HG02642 (cell line): ENCODE data around the gene KISS1.

Source experiments
- ATAC-seq: cut with Tn5 transposase; IDR thresholded peaks from one replicate; pipeline ENCODE4 v1.9.1; 2021; ENCODE audit warnings: mild to moderate bottlenecking; ENCODE audit not compliant: unreplicated experiment, poor library complexity

KISS1 gene

DNA sequence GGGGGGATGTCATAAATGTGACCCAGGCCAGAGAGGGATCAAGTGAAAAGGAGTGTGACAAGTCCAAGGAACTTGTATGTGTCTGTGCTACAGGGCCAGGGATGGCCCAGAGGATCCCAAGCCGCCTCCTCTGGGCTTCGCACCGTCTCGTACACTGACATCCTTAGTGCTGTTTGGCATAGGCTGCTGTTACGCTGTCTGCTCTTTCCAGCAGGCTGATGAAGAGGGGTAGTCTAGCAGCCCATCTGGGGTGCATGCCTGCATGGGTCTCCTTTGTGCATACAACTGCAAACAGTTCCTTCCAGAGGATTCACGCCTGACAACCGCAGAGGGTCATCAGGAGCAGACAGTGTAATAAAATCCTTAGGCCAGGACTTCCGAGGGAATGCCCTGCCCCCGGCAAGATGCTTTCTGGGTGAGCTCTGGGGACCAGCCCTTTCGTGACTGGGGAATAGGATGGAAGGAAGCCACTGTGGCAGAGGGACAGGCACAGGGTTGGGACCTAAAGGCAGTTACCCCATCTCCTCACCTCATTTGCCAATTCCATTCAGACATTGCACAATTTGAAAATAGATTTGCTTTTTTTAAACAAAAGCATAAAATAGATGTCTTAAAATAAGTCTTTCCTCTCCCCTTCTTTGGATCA is 23.8 kb upstream of the KISS1 start:
- ATAC-seq = no peak

DNA sequence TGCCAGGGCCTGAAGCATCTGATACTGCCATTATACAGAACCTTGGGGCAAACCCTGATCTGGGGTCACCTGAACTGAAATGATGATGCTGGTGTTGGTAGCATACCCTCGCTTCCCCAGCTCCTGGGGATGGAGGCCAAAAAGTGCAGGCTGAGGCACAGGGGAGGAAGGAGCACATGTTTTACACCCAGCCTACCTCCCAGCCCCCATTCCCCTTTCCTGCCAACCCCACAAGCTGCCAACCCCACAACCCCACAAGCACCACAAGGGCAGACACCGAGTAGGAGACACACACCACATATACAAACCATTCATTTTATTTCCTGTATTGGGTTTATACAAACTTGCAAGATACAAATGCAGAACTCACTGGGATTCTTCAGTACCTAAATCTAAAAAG is 22.3 kb upstream of the KISS1 start:
- ATAC-seq = no peak

DNA sequence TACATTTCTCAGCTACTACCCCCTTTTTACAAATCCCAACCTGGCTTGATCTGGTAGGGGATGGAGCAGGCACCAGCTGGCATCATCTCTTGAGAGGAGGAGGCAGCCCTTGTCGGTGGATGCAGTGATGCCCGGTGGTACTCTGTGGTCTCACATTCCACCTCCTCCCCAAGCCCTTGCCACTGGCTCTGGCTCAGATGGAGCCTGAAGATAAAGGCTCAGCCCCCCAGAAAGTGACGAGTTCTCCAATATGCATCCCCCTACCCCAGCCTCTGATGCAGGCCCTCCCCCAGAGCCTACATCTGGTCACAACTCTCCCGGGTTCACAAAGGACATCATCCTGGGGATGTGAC is 21.3 kb upstream of the KISS1 start:
- ATAC-seq = no peak

DNA sequence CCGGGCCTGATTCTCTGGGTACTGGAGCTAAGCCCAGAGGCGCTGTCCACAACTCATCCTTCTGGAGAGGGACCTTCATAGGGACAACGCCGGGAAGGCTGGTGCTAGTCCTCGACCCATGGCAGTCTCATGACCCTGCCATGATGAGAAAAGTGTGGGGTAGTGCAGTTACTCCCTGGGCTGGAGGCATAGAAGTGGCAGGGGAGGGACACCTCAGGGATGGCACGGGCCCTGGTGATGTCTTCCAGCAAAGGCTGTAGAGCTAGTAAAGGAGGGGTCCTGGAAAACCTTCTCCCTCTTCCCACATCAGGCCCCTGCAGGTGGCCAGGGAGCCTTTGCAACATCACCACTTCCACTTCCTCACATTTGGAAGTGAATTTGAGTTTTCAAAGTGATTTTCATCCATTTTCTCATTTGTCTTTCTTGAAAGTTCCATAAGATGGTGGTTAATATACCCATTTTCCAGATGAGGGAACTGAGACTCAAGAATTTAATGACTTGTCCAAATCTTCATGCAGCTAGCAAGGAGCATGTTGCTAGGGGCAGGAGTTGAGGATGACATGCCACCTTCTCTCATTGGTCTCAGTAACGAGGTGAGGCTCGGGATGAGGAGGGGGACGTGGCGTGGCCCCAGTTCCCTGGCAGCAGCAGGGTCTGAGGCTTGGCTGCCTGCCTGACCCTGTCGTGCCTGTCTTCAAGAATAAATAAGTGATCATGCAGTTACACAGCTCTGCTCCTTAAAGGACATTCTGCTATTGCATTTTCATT is 20.8 kb upstream of the KISS1 start:
- no peak for ATAC-seq

DNA sequence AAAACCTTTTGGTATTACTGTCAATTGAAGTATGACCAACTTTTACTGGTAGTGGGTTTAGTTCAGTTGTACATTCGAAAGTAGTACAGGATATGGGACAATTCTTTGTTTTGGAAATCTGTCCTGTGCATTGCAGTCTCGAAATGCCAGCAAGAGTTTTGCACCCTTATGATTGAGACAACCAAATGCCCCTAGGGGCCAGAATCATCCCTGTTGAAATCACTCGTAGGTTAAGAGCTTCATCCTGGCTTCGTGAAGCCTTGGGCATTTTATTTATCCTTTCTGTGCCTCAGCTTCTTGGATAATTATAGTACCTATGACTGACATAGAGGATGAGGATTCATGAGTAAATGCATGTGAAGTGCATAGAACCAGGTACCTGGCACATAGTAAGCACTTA is 19.9 kb upstream of the KISS1 start:
- no peak for ATAC-seq

DNA sequence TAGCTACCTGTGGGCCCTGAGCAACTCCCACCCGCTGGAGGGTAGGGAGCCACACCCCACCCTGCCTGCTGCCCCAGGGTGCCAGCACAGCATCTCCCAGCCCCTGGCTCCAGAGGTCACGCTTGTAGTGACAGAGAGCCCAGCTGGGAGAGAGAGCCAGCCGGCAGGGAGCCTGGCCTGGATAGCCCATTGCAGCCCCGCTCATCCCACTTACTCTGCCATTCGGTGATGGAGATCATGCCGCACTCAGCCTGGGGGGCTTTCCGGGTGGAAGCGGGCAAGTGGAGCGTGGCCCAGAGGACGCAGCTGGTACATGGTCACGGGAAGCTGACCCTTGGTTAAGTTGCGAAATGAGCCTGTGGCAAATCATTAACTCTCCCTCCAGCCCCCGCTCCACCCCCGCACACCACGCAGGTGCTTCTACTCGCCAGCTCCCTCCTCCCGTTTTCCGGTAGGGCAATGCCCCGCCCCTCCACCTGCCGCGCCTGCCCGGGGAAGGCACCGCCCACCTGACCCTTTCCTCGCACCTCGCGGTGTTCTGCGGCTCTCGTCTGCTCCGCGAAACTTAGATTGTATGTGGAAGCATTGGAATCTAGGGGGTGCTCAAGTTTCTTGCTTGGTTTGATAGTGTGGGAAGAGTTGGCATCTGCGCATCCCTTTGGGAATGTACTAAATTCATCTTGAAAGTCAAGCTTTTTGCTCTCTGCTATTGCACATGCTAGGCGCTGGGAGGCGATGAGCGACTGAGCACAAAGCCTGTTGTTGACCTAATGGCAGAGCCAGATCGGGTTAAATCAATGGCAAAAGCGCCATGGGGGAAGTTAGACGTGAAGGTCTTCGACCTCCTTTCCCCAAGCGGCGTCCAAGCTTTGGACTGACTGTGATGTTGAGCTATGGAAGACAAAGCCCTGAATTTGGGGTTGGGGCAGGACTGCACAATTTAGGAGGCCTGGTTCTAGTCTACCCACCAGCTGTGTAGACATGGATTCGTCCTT is 17.7 kb upstream of the KISS1 start, which contains the start of gene GOLT1A:
Gene GOLT1A (minus strand): TSS at position 321 of the 995 bp plus-strand sequence. CDS start 82 bp downstream, at position 239.
- peak; percentile 84 for ATAC-seq

DNA sequence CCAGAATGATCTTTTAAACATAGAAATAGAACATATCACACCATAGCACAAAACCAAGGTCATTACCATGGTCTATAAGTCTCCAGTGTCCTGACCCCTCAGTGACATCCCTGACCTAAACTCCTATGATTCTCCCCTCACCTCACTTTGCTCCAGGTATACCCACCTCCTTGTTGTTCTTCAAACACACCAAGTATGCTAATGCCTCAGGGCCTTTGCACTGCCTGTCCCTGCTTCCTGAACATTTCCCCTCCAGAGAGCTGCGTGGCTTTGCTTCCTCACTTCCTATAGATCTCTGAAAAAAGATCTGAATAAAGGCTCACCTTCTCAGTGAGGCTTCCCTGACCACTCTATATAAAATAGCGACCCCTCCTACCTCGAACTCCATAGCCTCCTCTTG is 16.4 kb upstream of the KISS1 start:
- no peak for ATAC-seq

DNA sequence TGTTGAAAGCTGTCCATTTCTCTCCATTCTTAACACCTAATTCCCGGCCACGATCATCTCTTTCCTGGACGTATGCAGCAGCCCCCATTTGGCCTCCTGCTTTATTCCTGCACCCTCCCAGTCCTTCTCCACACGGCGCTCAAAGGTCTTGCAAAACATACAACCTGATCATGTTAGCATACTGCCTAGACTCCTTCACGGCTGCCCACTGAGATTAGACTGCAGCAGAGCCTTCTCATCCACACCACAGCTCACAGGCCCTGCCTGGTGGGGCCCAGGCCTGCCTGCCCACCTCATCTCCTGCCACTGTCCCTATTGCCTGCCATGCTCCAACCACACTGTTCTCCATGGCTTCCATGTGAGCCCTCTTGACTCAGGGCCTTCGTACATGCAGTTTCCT is 14.8 kb upstream of the KISS1 start:
- no peak for ATAC-seq

DNA sequence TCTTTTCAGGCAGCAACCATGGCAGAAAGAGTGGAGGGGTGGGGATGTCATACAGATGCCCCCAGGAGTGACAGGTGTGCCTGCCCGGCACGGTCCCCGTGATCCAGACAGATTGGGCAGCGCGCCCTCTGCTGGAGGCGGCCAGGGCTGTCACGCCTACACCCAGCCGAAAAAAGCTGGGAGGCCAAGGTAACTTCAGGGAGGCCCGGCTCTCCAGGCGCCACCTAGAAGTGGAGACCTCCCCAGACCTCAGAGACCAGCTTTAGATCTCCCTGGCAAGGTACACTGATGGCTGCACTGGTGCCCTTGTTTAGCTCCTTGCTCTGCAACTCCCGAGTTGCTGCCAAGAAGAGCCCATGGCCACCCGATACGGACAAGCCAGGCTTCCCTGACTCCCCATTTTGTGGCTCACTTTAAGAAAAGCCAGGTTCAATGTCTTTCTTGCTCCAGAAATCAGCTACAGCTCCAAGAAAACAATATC is 10.9 kb upstream of the KISS1 start:
- ATAC-seq = peak; percentile 64

DNA sequence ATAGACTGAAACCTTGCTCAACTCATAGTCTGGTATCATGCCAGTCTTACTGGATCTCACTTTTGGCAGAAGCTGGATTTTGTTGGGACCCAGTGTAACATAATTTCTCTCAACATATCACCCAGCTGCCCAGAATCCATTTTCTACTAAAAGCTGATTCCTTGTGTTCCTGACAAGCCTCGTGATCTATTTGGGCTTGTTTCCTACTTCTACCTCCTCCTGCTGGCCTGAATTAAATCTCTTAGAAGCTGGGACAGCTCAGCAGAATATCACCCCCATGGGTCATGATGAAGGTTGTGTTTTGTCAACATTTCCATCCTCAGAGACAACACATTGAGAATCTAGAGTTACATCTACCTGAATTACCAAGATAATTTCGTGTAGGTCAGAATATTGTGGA is 9.8 kb upstream of the KISS1 start:
- ATAC-seq = no peak

DNA sequence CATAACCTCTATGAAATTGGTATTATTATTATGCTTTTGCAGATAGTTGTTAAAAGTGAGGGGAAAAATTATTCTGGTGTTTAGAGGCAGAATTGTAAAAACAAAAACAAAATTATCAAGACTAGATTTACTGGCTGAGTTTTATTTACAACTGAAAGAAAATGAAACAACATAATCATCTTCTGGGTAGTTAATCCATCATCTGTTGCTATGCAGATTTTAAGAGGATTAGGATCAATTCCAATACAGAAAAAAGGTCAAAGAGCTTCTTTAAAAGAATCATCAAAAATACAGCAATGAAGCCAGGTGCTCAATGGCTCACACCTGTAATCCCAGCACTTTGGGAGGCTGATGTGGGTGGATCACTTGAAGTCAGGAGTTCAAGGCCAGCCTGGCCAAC is 9.2 kb upstream of the KISS1 start:
- no peak for ATAC-seq

DNA sequence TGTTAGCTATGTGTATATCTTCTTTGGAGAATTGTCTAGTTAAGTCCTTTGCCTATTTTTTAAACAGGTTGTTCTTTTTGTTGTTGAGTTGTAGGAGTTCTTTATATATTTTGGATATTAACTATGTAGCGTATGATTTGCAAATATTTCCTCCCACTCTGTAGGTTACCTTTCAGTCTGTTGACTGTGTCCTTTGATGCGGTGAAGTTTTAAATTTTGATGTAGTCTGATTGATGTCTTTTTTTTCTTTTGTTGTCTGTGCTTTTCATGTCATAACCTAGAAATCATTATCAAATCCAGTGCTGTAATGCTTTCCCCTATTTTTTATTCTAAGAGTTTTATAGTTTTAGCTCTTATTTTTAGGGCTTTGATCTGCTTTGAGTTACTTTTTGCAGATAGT is 8.7 kb upstream of the KISS1 start:
- no peak for ATAC-seq

DNA sequence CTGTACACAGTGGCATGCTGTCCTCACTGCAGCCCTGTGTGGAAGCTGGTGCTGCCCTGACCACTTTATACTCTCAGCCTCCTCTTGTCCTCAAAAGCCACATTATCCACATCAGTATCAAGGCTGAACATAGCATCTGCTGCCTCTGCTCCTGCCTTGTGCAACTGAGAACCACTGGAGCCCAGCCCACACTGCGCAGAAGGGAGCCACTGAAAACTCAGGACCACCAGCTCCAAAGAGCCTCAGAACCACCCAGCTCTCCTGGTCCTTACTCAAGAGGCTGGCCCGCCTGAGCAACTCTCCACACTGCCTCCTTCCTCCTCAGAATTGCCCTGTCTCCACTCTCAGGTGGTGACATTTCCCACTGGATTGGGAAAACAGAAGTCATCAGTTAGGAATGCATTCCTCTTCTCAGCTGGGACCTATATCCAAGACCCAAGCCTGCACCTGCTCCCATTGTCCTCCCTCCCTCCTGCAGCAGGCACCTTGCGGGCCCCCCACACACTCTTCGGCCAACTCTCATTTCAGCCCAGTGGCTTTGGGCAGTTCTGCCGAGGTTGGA is 7.0 kb upstream of the KISS1 start:
- ATAC-seq = no peak

DNA sequence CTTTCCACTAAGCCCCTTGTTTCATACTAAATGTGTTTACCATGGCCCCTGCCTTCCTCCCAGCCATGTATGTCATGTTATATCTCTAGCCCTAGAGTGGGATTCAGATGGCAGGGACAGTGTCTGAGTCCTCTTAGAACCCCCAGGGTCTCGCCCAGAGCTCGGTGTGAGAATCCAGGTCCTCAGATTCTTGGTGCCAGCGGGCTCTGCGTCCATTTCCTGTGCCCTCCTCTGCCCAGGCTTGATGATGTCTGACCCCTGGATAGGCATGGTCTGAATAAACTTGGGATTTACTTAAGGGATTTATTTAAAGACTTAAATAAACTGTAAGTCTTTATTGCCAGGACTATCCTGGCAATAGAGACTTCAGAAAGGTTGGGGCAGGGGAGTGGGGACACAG is 6.2 kb upstream of the KISS1 start:
- ATAC-seq = no peak

DNA sequence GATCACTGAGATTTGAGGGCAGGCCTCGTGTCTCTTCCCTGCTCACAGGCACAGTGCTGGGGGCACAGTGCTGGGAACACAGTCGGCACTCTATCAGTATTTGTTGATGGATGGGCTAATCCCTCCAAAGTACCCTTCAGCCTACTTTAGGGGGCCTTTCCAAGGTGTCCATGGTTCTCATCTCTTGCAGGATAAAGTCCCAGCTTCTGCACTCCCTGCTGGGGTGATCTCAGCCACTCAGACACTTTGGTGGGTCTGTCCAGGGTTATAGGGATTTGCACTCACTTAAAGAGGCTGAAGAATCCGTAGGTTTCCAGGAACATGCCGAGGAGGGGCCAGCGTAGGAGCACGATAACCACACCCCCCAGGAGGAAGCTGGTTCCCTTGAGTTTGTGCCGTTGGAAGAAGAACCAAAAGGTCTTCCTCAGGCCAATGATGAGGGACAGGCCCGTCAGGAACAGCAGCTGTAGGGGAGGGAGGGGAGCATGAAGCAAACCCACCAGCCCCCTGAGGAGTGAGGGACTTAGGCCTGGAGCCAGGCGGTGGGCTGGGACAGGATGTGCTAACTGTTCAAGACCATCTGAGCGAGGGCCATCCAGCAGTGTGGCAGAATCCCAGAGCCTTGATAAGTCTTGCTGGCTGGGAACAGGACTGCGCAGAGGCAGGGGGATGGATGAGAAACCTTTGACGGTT is 5.2 kb upstream of the KISS1 start:
- ATAC-seq = no peak

DNA sequence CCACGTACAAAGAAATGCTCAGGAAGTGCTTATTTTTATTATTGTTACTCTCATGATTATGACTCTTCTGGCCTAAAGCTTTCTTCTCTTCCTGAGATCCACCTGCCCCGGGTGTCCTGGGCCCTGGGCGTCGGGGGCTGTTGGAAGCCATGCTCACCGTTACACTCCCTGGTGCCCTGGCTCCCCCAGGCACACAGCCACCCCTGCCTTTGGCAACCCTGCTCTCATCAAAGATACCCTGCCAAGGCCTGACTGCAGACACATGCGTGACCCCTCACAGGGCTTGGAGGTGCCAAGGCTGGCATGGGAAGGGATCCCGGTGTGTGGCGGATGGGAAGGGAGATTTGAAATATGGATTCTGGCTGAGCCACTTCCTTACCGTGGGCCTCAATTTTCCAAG is 3.3 kb upstream of the KISS1 start:
- no peak for ATAC-seq

DNA sequence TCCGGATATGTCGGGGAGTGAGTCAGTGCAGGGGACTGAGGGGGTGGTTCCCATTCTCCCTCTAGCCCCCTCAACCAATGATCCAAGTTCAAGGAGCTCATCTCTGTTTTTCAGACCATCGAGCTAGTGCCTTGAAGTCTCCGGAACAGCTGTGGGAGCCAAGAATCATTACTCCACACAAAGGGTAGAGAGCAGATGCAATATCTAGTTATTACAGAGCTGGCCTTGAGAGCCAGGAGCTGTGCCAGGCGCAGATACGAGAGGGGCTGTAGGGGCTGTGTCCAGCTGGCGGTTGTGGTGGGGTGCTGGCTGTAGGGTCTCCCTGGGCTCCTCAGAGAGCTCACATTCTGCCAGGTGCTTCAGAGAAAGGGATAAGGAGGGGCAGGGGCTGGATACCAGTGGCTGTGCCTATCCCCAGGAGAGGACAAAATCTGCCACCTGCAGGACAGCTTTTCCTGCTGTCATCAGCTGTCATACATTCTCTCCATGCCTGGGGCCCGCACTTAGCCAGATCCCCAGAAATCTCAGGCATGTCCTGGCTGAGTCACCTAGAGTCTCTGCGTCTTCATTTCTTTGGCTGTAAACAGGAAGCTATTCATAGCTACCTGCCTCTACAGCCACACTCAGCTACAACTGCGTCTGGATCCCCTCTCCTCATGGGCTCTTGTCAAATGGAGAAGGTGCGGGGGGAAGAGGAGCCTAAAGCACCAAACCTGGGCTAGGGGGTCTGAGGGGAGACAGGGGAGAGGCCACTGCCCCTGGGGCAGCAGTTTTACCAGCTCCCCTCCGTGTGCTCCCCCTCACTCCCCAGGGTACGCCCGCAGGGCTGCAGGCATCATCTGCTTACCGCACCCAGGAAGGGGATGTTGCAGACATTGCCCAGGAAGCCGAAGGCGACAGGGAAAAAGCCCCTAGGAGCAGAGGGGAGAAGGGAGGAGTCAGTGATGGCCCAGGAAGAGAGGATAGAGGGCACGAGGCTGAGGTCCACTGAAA is 2.4 kb upstream of the KISS1 start:
- ATAC-seq = no peak

DNA sequence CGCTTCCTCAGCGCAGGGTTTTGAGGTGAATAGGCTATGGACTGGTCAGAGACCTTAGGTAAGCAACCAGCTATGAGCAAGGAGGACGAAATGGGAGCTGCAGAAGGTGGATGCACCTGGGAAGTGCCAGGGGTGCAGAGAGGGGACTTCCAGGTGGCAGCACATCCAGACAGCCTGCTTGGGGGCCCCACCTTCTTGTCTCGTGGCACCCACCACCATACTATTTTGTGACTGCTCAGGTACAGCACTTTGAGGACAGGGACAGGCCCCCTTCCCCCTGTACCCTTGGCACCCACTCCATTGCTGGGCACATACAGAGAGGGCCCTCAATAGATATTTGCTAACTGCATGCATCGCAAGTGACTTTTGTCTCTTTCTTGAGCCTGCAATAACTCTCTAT is 777 bp upstream of the KISS1 start:
- ATAC-seq = no peak

DNA sequence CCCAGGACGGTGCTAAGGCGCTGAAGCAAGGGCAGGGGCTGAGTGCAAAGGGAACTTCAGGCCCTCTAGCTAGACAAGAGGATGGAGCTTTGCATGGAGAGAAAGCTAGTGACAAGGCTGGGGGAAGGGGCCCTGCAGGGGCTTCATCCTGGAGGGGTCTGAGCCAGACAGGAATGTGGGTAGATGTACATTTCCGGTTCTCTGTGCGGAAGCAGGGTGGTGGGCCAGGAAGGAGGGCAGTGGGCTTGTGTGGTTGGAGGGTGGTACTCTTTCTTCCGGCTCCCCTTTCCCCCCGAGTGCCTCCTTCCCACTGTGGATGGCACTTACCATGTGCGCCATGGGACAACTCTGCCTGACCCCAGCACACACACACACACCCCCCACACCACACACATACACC is 1.5 kb downstream of the KISS1 start:
- ATAC-seq = no peak
